Nephron (organoid): Measurements from ENCODE around the gene RIMKLB.
A peak's percentile ranks its signal among the peaks of the same experiment; 100 is the strongest.

Experiments
- H3K27ac Mint-ChIP-seq, 3 experiments: 2 replicates each; pipeline ENCODE4 v1.8.0; 2020; ENCODE audit warnings: mixed read lengths in 3 of 3, mild to moderate bottlenecking in 2 of 3, moderate library complexity in 1 of 3
- H3K27me3 Mint-ChIP-seq: 2 replicates; pipeline ENCODE4 v1.8.0; 2021; ENCODE audit warnings: low read depth, mild to moderate bottlenecking, moderate library complexity, mixed read lengths
- H3K36me3 Mint-ChIP-seq: 2 replicates; pipeline ENCODE4 v1.8.0; 2020; ENCODE audit warnings: low read depth, mixed read lengths
- H3K4me1 Mint-ChIP-seq: 2 replicates; pipeline ENCODE4 v1.8.0; 2020; ENCODE audit warnings: mixed read lengths
- H3K4me3 Mint-ChIP-seq, 3 experiments: 2 replicates each; pipeline ENCODE4 v1.8.0; 2020; ENCODE audit warnings: mild to moderate bottlenecking in 3 of 3, mixed read lengths in 3 of 3, moderate library complexity in 2 of 3
- H3K9me3 Mint-ChIP-seq: 2 replicates; pipeline ENCODE4 v1.8.0; 2020; ENCODE audit warnings: mixed read lengths
- TF ChIP-seq, protein P1 (sequence below), 3 experiments: fragments of 200-600 bp; sonication (generic); IDR thresholded peaks; one replicate each; pipeline ENCODE4 v1.5.0; 2021; ENCODE audit warnings: antibody characterized with exemption in 3 of 3; ENCODE audit not compliant: unreplicated experiment in 3 of 3

RIMKLB gene

DNA sequence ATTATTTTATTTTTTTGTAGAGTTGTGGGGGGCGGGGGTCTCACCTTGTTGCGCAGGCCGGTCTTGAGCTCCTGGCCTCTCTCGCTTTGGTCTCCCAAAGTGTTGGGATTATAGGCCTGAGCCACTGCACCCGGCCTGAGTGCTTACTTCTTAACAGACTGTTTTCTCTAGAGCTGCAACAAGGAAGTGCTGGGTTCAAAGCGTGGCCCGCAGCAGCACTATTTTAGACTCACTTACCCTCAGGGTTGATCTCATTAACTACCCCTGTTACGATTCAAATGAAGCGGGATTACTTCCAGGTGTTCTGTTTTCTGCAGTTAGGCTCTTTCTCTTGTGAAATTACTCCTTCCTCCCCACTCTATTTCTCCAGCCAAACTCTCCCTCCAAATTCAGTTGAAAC, 133.3 kb downstream of the RIMKLB start:
- TF ChIP-seq, protein P1, sequence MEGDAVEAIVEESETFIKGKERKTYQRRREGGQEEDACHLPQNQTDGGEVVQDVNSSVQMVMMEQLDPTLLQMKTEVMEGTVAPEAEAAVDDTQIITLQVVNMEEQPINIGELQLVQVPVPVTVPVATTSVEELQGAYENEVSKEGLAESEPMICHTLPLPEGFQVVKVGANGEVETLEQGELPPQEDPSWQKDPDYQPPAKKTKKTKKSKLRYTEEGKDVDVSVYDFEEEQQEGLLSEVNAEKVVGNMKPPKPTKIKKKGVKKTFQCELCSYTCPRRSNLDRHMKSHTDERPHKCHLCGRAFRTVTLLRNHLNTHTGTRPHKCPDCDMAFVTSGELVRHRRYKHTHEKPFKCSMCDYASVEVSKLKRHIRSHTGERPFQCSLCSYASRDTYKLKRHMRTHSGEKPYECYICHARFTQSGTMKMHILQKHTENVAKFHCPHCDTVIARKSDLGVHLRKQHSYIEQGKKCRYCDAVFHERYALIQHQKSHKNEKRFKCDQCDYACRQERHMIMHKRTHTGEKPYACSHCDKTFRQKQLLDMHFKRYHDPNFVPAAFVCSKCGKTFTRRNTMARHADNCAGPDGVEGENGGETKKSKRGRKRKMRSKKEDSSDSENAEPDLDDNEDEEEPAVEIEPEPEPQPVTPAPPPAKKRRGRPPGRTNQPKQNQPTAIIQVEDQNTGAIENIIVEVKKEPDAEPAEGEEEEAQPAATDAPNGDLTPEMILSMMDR (IDR thresholded peaks at IDR 0.05; ENCODE audit: unreplicated experiment in 3 of 3): no peak
- no peak overlapping the region for H3K4me3 Mint-ChIP-seq
- H3K36me3 Mint-ChIP-seq: no peaks in the 10 kb centered on the region
- no peaks in the 10 kb centered on the region for H3K4me1 Mint-ChIP-seq
- H3K27me3 Mint-ChIP-seq: peaks cover 7% of the 10 kb centered on the region
- peak overlapping the region in 1 of 3 experiments; percentile 14 for H3K27ac Mint-ChIP-seq
- H3K9me3 Mint-ChIP-seq: peaks cover 7% of the 10 kb centered on the region

DNA sequence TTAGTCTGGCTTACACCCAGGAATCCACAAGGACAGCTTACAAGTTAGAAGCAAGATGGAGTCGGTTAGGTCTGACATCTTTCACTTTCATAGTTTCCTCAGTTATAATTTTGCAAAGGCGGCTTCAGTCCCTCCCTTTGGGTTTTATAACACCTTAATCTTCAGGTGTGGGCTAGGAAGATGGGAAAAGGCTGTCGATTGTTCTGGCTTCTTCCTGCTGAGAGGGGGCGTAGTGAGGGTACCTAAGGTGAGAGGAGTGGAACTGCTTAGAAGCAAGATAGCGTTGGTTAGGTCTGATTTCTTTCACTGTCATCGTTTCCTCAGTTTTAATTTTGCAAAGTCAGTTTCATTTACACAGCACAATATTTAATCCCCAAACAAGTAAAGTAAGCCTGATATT, 134.7 kb downstream of the RIMKLB start:
- Mint-ChIP-seq H3K27ac (no peak overlapping the region), H3K27me3 (peaks cover 12% of the 10 kb centered on the region), H3K4me1 (no peaks in the 10 kb centered on the region), H3K36me3 (no peaks in the 10 kb centered on the region), H3K4me3 (no peak overlapping the region), H3K9me3 (peaks cover under 1% of the 10 kb centered on the region)
- TF ChIP-seq, protein P1 (IDR thresholded peaks at IDR 0.05; ENCODE audit: unreplicated experiment in 3 of 3): no peak
